ENCODE data around the gene CBFA2T3. TPM values are rescaled to one million over a fixed set of nuclear protein-coding genes. Genes with fewer than 3 reads are reported as not detected.

The CBFA2T3 gene
- total RNA-seq, 1 donor from 2014 or later = 2.4 TPM

- Histone ChIP-seq H3K9me3 (ENCODE audit: insufficient read depth, low read depth, low read length) (no peaks in the 10 kb centered on the region), H3K27me3 (ENCODE audit: insufficient read depth, low read length) (peaks cover 7% of the 10 kb centered on the region), H3K4me2 (ENCODE audit: low read length) (no peak overlapping the region), H3K79me2 (ENCODE audit: insufficient read depth, low read length) (no peaks in the 10 kb centered on the region), H2AFZ (ENCODE audit: low read depth, low read length) (no peak overlapping the region), H3K36me3 (ENCODE audit: insufficient read depth, low read length) (no peaks in the 10 kb centered on the region), H3K4me1 (ENCODE audit: insufficient read depth, low read length) (no peaks in the 10 kb centered on the region), H4K20me1 (ENCODE audit: insufficient read depth, low read length) (no peaks in the 10 kb centered on the region), H3K27ac (ENCODE audit: low read depth, low read length) (no peak overlapping the region), H3K4me3 (ENCODE audit: insufficient read depth, low read depth, low read length) (no peak overlapping the region), H3K9ac (ENCODE audit: low read length) (no peak overlapping the region)
- TF ChIP-seq EZH2 (IDR thresholded peaks at IDR 0.05; ENCODE audit: insufficient read depth, low read length) = no peak
- no peak for TF ChIP-seq CTCF (IDR thresholded peaks at IDR 0.05; ENCODE audit: insufficient read depth, low read depth, low read length)
- Mint-ChIP-seq H3K9me3 (ENCODE audit: unreplicated experiment) (no peaks in the 10 kb centered on the region), H3K36me3 (ENCODE audit: low read depth, unreplicated experiment) (no peaks in the 10 kb centered on the region), H3K4me3 (ENCODE audit: unreplicated experiment) (no peak overlapping the region), H3K4me1 (ENCODE audit: low read depth, unreplicated experiment) (no peaks in the 10 kb centered on the region), H3K27ac (ENCODE audit: unreplicated experiment) (no peak overlapping the region), H3K27me3 (ENCODE audit: low read depth, unreplicated experiment) (peaks cover 12% of the 10 kb centered on the region)
- DNase-seq (ENCODE audit: low read depth) (no peak), FAIRE-seq (no peak)
Observed at GRCh38 chr16:88883117-88883895, 93.7 kb downstream of the CBFA2T3 start.

- H3K27me3 ChIP-seq (ENCODE audit: insufficient read depth, low read length) = peaks cover 7% of the 10 kb centered on the region
- no peak for DNase-seq (ENCODE audit: low read depth)
- no peak overlapping the region for H3K4me3 ChIP-seq (ENCODE audit: insufficient read depth, low read depth, low read length)
- TF ChIP-seq EZH2 (IDR thresholded peaks at IDR 0.05; ENCODE audit: insufficient read depth, low read length) = no peak
- no peak for TF ChIP-seq CTCF (IDR thresholded peaks at IDR 0.05; ENCODE audit: insufficient read depth, low read depth, low read length)
- H3K4me1 ChIP-seq (ENCODE audit: insufficient read depth, low read length) = no peaks in the 10 kb centered on the region
- H3K9me3 ChIP-seq (ENCODE audit: insufficient read depth, low read depth, low read length) = no peaks in the 10 kb centered on the region
- Mint-ChIP-seq H3K36me3 (ENCODE audit: low read depth, unreplicated experiment) (no peaks in the 10 kb centered on the region), H3K27ac (ENCODE audit: unreplicated experiment) (no peak overlapping the region), H3K4me3 (ENCODE audit: unreplicated experiment) (no peak overlapping the region), H3K27me3 (ENCODE audit: low read depth, unreplicated experiment) (peaks cover 15% of the 10 kb centered on the region), H3K4me1 (ENCODE audit: low read depth, unreplicated experiment) (no peaks in the 10 kb centered on the region), H3K9me3 (ENCODE audit: unreplicated experiment) (no peaks in the 10 kb centered on the region)
- H3K36me3 ChIP-seq (ENCODE audit: insufficient read depth, low read length) = no peaks in the 10 kb centered on the region
- H3K79me2 ChIP-seq (ENCODE audit: insufficient read depth, low read length) = no peaks in the 10 kb centered on the region
- H3K4me2 ChIP-seq (ENCODE audit: low read length) = no peak overlapping the region
- no peak overlapping the region for H3K27ac ChIP-seq (ENCODE audit: low read depth, low read length)
- FAIRE-seq = no peak
- H2AFZ ChIP-seq (ENCODE audit: low read depth, low read length) = no peak overlapping the region
- H4K20me1 ChIP-seq (ENCODE audit: insufficient read depth, low read length) = no peaks in the 10 kb centered on the region
- no peak overlapping the region for H3K9ac ChIP-seq (ENCODE audit: low read length)
Observed at GRCh38 chr16:88882358-88883030, 94.5 kb downstream of the CBFA2T3 start.

All from astrocyte (in vitro differentiated cells and primary cell).